HepG2 (cell line): ENCODE measurements around the gene PGP. TPM values are rescaled to one million over a fixed set of nuclear protein-coding genes. Genes with fewer than 3 reads are reported as not detected.

Experiments
- BORCS8-MEF2B ChIP-seq: sonication (generic); formaldehyde crosslinking; IDR thresholded peaks from 2 replicates; pipeline ENCODE4 v1.8.0; 2022; ENCODE audit warnings: mild to moderate bottlenecking, missing genetic modification reagents
- DZIP1 ChIP-seq: sonication (generic); formaldehyde crosslinking; IDR thresholded peaks from 2 replicates; pipeline ENCODE4 v1.5.0; 2020; ENCODE audit warnings: mild to moderate bottlenecking, missing genetic modification reagents
- FIP1L1 ChIP-seq: fragments of 200-400 bp; formaldehyde crosslinking; IDR thresholded peaks from 2 replicates; pipeline ENCODE4 v1.6.1; 2018; ENCODE audit warnings: low read depth, mild to moderate bottlenecking, low read length, moderate library complexity, borderline replicate concordance; ENCODE audit not compliant: insufficient read depth
- GPN1 ChIP-seq: sonication (generic); formaldehyde crosslinking; IDR thresholded peaks from 2 replicates; pipeline ENCODE4 v1.5.1; 2020; ENCODE audit warnings: missing genetic modification reagents, borderline replicate concordance
- HNRNPL ChIP-seq: fragments of 200-400 bp; formaldehyde crosslinking; IDR thresholded peaks from 2 replicates; pipeline ENCODE4 v1.6.1; 2017; ENCODE audit warnings: mild to moderate bottlenecking, low read depth, low read length
- KMT2A ChIP-seq: sonication (generic); formaldehyde crosslinking; IDR thresholded peaks from 2 replicates; pipeline ENCODE4 v1.4.0; 2020; ENCODE audit warnings: missing genetic modification reagents
- MXD1 ChIP-seq: sonication (generic); formaldehyde crosslinking; IDR thresholded peaks from 2 replicates; pipeline ENCODE4 v1.4.0; 2020; ENCODE audit warnings: mild to moderate bottlenecking, missing genetic modification reagents
- SMYD3 ChIP-seq: sonication (generic); formaldehyde crosslinking; IDR thresholded peaks from 2 replicates; pipeline ENCODE4 v1.8.1; 2023; ENCODE audit warnings: mild to moderate bottlenecking, missing genetic modification reagents
- SOX13 ChIP-seq, 3 experiments: fragments of 450-650 bp in 1 of 3; sonication (generic) in 1 of 3; formaldehyde crosslinking in 1 of 3; IDR thresholded peaks in 2 of 3; conservative IDR thresholded peaks in 1 of 3; 2 replicates each; pipeline versions ENCODE4 v1.5.0 to v1.6.1; 2016 to 2020; ENCODE audit warnings: antibody characterized with exemption in 1 of 3, mild to moderate bottlenecking in 1 of 3, missing compliant biosample characterization in 1 of 3, missing genetic modification reagents in 1 of 3, moderate library complexity in 1 of 3
- SPEN ChIP-seq: sonication (generic); formaldehyde crosslinking; IDR thresholded peaks from 2 replicates; pipeline ENCODE4 v1.5.1; 2020; ENCODE audit warnings: low read depth, mild to moderate bottlenecking, missing genetic modification reagents
- SYNCRIP ChIP-seq: fragments of 200-400 bp; formaldehyde crosslinking; IDR thresholded peaks from 2 replicates; pipeline ENCODE4 v1.6.1; 2018; ENCODE audit warnings: mild to moderate bottlenecking, low read depth, low read length; ENCODE audit not compliant: insufficient read depth
- YEATS2 ChIP-seq: sonication (generic); formaldehyde crosslinking; IDR thresholded peaks from 2 replicates; pipeline ENCODE4 v1.4.0; 2020; ENCODE audit warnings: missing genetic modification reagents, borderline replicate concordance
- ZNF232 ChIP-seq: sonication (generic); formaldehyde crosslinking; IDR thresholded peaks from 2 replicates; pipeline ENCODE4 v1.4.0; 2020; ENCODE audit warnings: missing genetic modification reagents, borderline replicate concordance
- ZNF260 ChIP-seq: sonication (generic); formaldehyde crosslinking; IDR thresholded peaks from 2 replicates; pipeline ENCODE4 v1.4.0; 2020; ENCODE audit warnings: missing genetic modification reagents, low read depth, mild to moderate bottlenecking, borderline replicate concordance
- ZNF678 ChIP-seq: sonication (generic); formaldehyde crosslinking; IDR thresholded peaks from 2 replicates; pipeline ENCODE4 v1.4.0; 2020; ENCODE audit warnings: mild to moderate bottlenecking, missing genetic modification reagents
- ZNF691 ChIP-seq: sonication (generic); formaldehyde crosslinking; IDR thresholded peaks from 2 replicates; pipeline ENCODE4 v1.4.0; 2020; ENCODE audit warnings: missing genetic modification reagents, low read depth, mild to moderate bottlenecking, borderline replicate concordance
- ZNF879 ChIP-seq: sonication (generic); formaldehyde crosslinking; IDR thresholded peaks from 2 replicates; pipeline ENCODE4 v1.8.1; 2023; ENCODE audit warnings: missing genetic modification reagents
- ZNF883 ChIP-seq: sonication (generic); formaldehyde crosslinking; IDR thresholded peaks from 2 replicates; pipeline ENCODE4 v1.5.1; 2020; ENCODE audit warnings: mild to moderate bottlenecking, missing genetic modification reagents; ENCODE audit errors: not compliant biosample characterization
- polyA plus RNA-seq, 8 experiments: library from polyadenylated mRNA; depleted of rRNA in 3 of 8; stranded (reverse) in 7 of 8; unstranded in 1 of 8; fragments of >200 nt; fragmentation: Illumina TruSeq in 4 of 8; extraction: Trizol in 4 of 8; gene quantifications; 2 replicates each; pipeline versions ENCODE4 v1.2.1 to v1.2.3, GENCODE V29; 2011 to 2016; ENCODE audit warnings: low read depth in 4 of 8, missing spikeins in 1 of 8, mixed read lengths in 1 of 8; ENCODE audit not compliant: insufficient read depth in 1 of 8
- total RNA-seq, 5 experiments: library from RNA; depleted of rRNA; stranded (reverse); fragments of >200 nt; fragmentation: Illumina TruSeq; extraction: Trizol; gene quantifications; 2 replicates each; pipeline ENCODE4 v1.2.3, GENCODE V29; 2016; ENCODE audit warnings: low read depth in 1 of 5
- TF ChIP-seq, protein P1 (sequence below): sonication (generic); formaldehyde crosslinking; IDR thresholded peaks from 2 replicates; pipeline ENCODE4 v1.4.0; 2020; ENCODE audit warnings: missing genetic modification reagents

PGP gene
- total and polyA plus RNA-seq, 2 of the 13 experiments (the other 11 are each of a cell fraction or from before 2014, with no cell fraction given), result 7.3 to 18.3 TPM

DNA sequence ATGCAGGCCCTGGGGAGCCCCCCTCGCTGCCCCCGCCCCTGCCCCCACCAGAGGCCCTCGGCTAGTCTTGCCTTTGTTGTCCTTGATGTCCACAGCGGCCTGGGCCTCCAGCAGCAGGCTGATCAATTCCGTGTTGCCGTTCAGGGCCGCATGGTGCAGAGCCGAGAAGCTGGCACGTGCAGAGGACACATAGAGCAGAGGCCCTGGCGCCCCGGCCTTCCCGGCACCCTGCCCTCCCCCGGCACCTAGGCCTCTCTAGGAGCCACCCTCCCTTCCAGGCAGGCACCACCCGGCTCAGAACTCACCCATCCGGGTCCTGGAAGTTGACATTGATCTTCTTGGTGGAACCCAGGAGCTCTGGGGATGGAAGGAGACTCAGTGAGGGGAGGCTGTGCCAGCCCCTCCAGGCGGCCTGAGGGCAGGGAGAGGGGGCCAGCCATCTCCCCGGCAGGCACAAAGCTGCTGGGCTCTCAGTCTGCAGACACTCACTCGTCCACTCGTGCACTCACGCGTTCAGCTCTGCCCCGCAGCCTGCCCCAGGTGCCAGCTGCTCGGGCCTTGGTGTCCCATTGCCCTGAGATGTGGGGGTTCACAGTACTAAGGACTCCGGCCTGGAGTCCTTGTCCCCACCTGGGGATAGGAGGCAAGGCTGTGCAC, 24.5 kb downstream of the PGP start (continued):
- TF ChIP-seq, protein P1, sequence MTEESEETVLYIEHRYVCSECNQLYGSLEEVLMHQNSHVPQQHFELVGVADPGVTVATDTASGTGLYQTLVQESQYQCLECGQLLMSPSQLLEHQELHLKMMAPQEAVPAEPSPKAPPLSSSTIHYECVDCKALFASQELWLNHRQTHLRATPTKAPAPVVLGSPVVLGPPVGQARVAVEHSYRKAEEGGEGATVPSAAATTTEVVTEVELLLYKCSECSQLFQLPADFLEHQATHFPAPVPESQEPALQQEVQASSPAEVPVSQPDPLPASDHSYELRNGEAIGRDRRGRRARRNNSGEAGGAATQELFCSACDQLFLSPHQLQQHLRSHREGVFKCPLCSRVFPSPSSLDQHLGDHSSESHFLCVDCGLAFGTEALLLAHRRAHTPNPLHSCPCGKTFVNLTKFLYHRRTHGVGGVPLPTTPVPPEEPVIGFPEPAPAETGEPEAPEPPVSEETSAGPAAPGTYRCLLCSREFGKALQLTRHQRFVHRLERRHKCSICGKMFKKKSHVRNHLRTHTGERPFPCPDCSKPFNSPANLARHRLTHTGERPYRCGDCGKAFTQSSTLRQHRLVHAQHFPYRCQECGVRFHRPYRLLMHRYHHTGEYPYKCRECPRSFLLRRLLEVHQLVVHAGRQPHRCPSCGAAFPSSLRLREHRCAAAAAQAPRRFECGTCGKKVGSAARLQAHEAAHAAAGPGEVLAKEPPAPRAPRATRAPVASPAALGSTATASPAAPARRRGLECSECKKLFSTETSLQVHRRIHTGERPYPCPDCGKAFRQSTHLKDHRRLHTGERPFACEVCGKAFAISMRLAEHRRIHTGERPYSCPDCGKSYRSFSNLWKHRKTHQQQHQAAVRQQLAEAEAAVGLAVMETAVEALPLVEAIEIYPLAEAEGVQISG (CRISPR knock-in tag), result peak; percentile 9; the same call in 1 of the 2 replicates
- no peak for TF ChIP-seq FIP1L1
- no peak for TF ChIP-seq ZNF879 (CRISPR knock-in tag)
- peak; percentile 29; the same call in 1 of the 2 replicates for TF ChIP-seq HNRNPL
- peak; percentile 41; the same call in 1 of the 2 replicates for TF ChIP-seq ZNF691 (CRISPR knock-in tag)
- peak; percentile 11; the same call in 1 of the 2 replicates for TF ChIP-seq MXD1
- peak; percentile 61; the same call in 1 of the 2 replicates for TF ChIP-seq SPEN
- TF ChIP-seq GPN1 (CRISPR knock-in tag), result no peak
- 0 out of 2 replicates have a peak, but pooled peaks have one; percentile 11 for TF ChIP-seq KMT2A
- no peak for TF ChIP-seq SMYD3 (CRISPR knock-in tag)
- TF ChIP-seq ZNF883 (CRISPR knock-in tag), result peak; percentile 11
- TF ChIP-seq YEATS2, result no peak
- 0 out of 2 replicates have a peak, but pooled peaks have one; percentile 18 for TF ChIP-seq DZIP1
- no peak for TF ChIP-seq SYNCRIP
- TF ChIP-seq ZNF232 (CRISPR knock-in tag), result no peak
- no peak for TF ChIP-seq ZNF260 (CRISPR knock-in tag)
- TF ChIP-seq SOX13 (IDR thresholded peaks at IDR 0.05), result no peak
- TF ChIP-seq SOX13 (CRISPR knock-in tag; conservative IDR thresholded peaks at IDR 0.05 in 1 of 2, IDR thresholded peaks at IDR 0.05 in 1 of 2), result peak in 1 of 2 experiments; percentile 12; a peak in 1 of 4 replicates
- peak; percentile 80 for TF ChIP-seq BORCS8-MEF2B
- peak; percentile 49; the same call in 1 of the 2 replicates for TF ChIP-seq ZNF678
